CD4-positive, alpha-beta T cell treated with Interleukin-15 for 4 hours (primary cell): ENCODE data around the gene BTBD16.

Source experiments
- DNase-seq: peaks from one replicate; pipeline ENCODE4 v3.0.0-alpha.2; 2020; ENCODE audit warnings: low spot score

The BTBD16 gene

GRCh38 chr10:122374237-122374858, 103.3 kb downstream of the BTBD16 start, which contains the start of gene PLEKHA1:
Gene PLEKHA1 (plus strand): TSS chr10:122374708. CDS start chr10:122393201, 18,493 bp downstream.
- DNase-seq = peak; percentile 94

GRCh38 chr10:122374859-122375678, 104.0 kb downstream of the BTBD16 start:
- DNase-seq = peak; percentile 66

- DNase-seq = no peak
Measured at GRCh38 chr10:122375679-122376160, 104.6 kb downstream of the BTBD16 start.

GRCh38 chr10:122376364-122376961, 105.4 kb downstream of the BTBD16 start:
- DNase-seq = no peak

- no peak for DNase-seq
Measured at GRCh38 chr10:122379041-122379440, 107.9 kb downstream of the BTBD16 start.

- DNase-seq = no peak
Measured at GRCh38 chr10:122379537-122379936, 108.4 kb downstream of the BTBD16 start.

GRCh38 chr10:122380703-122381102, 109.6 kb downstream of the BTBD16 start:
- DNase-seq = no peak

- no peak for DNase-seq
Measured at GRCh38 chr10:122381680-122382079, 110.6 kb downstream of the BTBD16 start.

GRCh38 chr10:122386514-122386913, 115.4 kb downstream of the BTBD16 start:
- no peak for DNase-seq

- DNase-seq = no peak
Measured at GRCh38 chr10:122387572-122387971, 116.5 kb downstream of the BTBD16 start.
